GM12873 (cell line): ENCODE results near the gene AOAH.

Source experiments
- CTCF ChIP-seq: IDR thresholded peaks from 2 replicates; pipeline ENCODE4 v1.5.1; 2012; ENCODE audit warnings: low read depth, mild to moderate bottlenecking, moderate library complexity, low read length, control low read depth; ENCODE audit not compliant: insufficient read depth; ENCODE audit errors: missing control alignments

The AOAH gene

GRCh38 chr7:36602934-36603887, 121.1 kb downstream of the AOAH start:
- TF ChIP-seq CTCF, result no peak

- no peak for TF ChIP-seq CTCF
These were observed 121.8 kb downstream of the AOAH start for GRCh38 chr7:36602511-36602910.

- no peak for TF ChIP-seq CTCF
These were observed 122.7 kb downstream of the AOAH start for GRCh38 chr7:36601601-36602000.

GRCh38 chr7:36600869-36601530, 123.3 kb downstream of the AOAH start:
- no peak for TF ChIP-seq CTCF

- TF ChIP-seq CTCF, result no peak
These were observed 124.0 kb downstream of the AOAH start for GRCh38 chr7:36600314-36600682.

- TF ChIP-seq CTCF, result no peak
These were observed 124.5 kb downstream of the AOAH start for GRCh38 chr7:36599645-36600313.
